Nephron (organoid): ENCODE results near the gene PIGS.

Experiments
- H3K27ac Mint-ChIP-seq, 3 experiments: 2 replicates each; pipeline ENCODE4 v1.8.0; 2020; ENCODE audit warnings: mixed read lengths in 3 of 3, mild to moderate bottlenecking in 2 of 3, moderate library complexity in 1 of 3
- H3K27me3 Mint-ChIP-seq: 2 replicates; pipeline ENCODE4 v1.8.0; 2021; ENCODE audit warnings: low read depth, mild to moderate bottlenecking, moderate library complexity, mixed read lengths
- H3K36me3 Mint-ChIP-seq: 2 replicates; pipeline ENCODE4 v1.8.0; 2020; ENCODE audit warnings: low read depth, mixed read lengths
- H3K4me1 Mint-ChIP-seq: 2 replicates; pipeline ENCODE4 v1.8.0; 2020; ENCODE audit warnings: mixed read lengths
- H3K4me3 Mint-ChIP-seq, 3 experiments: 2 replicates each; pipeline ENCODE4 v1.8.0; 2020; ENCODE audit warnings: mild to moderate bottlenecking in 3 of 3, mixed read lengths in 3 of 3, moderate library complexity in 2 of 3
- H3K9me3 Mint-ChIP-seq: 2 replicates; pipeline ENCODE4 v1.8.0; 2020; ENCODE audit warnings: mixed read lengths
- CTCF ChIP-seq, 3 experiments: fragments of 200-600 bp; sonication (generic); IDR thresholded peaks; one replicate each; pipeline ENCODE4 v1.5.0; 2021; ENCODE audit warnings: antibody characterized with exemption in 3 of 3; ENCODE audit not compliant: unreplicated experiment in 3 of 3

Gene PIGS

GRCh38 chr17:28518578-28518977 lies 52.7 kb downstream of the PIGS start:
- Mint-ChIP-seq H3K4me1 (peaks cover 8% of the 10 kb centered on the region), H3K9me3 (no peaks in the 10 kb centered on the region), H3K4me3 (no peak overlapping the region), H3K27me3 (peaks cover 28% of the 10 kb centered on the region), H3K27ac (no peak overlapping the region), H3K36me3 (no peaks in the 10 kb centered on the region)
- no peak for TF ChIP-seq CTCF (IDR thresholded peaks at IDR 0.05; ENCODE audit: unreplicated experiment in 3 of 3)

- no peak for TF ChIP-seq CTCF (IDR thresholded peaks at IDR 0.05; ENCODE audit: unreplicated experiment in 3 of 3)
- Mint-ChIP-seq H3K9me3 (no peaks in the 10 kb centered on the region), H3K27me3 (peaks cover 30% of the 10 kb centered on the region), H3K4me3 (no peak overlapping the region), H3K36me3 (no peaks in the 10 kb centered on the region), H3K27ac (no peak overlapping the region), H3K4me1 (peaks cover 8% of the 10 kb centered on the region)
Measured at GRCh38 chr17:28518132-28518531, 53.2 kb downstream of the PIGS start.

- H3K4me1 Mint-ChIP-seq, result no peaks in the 10 kb centered on the region
- H3K27ac Mint-ChIP-seq, result no peak overlapping the region
- TF ChIP-seq CTCF (IDR thresholded peaks at IDR 0.05; ENCODE audit: unreplicated experiment in 3 of 3), result no peak
- H3K27me3 Mint-ChIP-seq, result peaks cover 32% of the 10 kb centered on the region
- no peaks in the 10 kb centered on the region for H3K36me3 Mint-ChIP-seq
- no peaks in the 10 kb centered on the region for H3K9me3 Mint-ChIP-seq
- no peak overlapping the region for H3K4me3 Mint-ChIP-seq
Measured at GRCh38 chr17:28515518-28515917, 55.8 kb downstream of the PIGS start.

- Mint-ChIP-seq H3K36me3 (no peaks in the 10 kb centered on the region), H3K27me3 (peaks cover 41% of the 10 kb centered on the region), H3K4me3 (no peak overlapping the region), H3K9me3 (no peaks in the 10 kb centered on the region), H3K4me1 (no peaks in the 10 kb centered on the region), H3K27ac (no peak overlapping the region)
- TF ChIP-seq CTCF (IDR thresholded peaks at IDR 0.05; ENCODE audit: unreplicated experiment in 3 of 3), result no peak
Measured at GRCh38 chr17:28514561-28515002, 56.7 kb downstream of the PIGS start.

GRCh38 chr17:28513476-28513875 lies 57.8 kb downstream of the PIGS start:
- TF ChIP-seq CTCF (IDR thresholded peaks at IDR 0.05; ENCODE audit: unreplicated experiment in 3 of 3), result no peak
- no peaks in the 10 kb centered on the region for H3K9me3 Mint-ChIP-seq

GRCh38 chr17:28511858-28512461 lies 59.4 kb downstream of the PIGS start:
- Mint-ChIP-seq H3K27ac (no peak overlapping the region), H3K9me3 (no peaks in the 10 kb centered on the region), H3K4me3 (no peak overlapping the region), H3K27me3 (peaks cover 35% of the 10 kb centered on the region), H3K4me1 (no peaks in the 10 kb centered on the region), H3K36me3 (no peaks in the 10 kb centered on the region)
- TF ChIP-seq CTCF (IDR thresholded peaks at IDR 0.05; ENCODE audit: unreplicated experiment in 3 of 3), result no peak

More at GRCh38 chr17:28513476-28513875, 57.8 kb downstream of the PIGS start:
- Mint-ChIP-seq H3K36me3 (no peaks in the 10 kb centered on the region), H3K4me3 (no peak overlapping the region), H3K4me1 (no peaks in the 10 kb centered on the region), H3K27me3 (peaks cover 39% of the 10 kb centered on the region), H3K27ac (no peak overlapping the region)
